Sigmoid colon (tissue), 3 donors: ENCODE measurements around the gene PPIAL4G.
"Not testable (repeated sequence)": the region's sequence is repeated elsewhere in the genome, so short reads cannot be mapped to it uniquely, and the experiment has no call there.

Experiments
- POLR2A ChIP-seq, 2 donors: fragments of 450-650 bp; IDR thresholded peaks; one replicate each; pipeline ENCODE4 v1.6.1; 2016; ENCODE audit warnings: antibody characterized with exemption in 2 of 2, mild to moderate bottlenecking in 2 of 2, moderate library complexity in 2 of 2
- TF ChIP-seq, protein P1 (sequence below), 4 experiments: fragments of 450-650 bp in 3 of 4; fragments of 200-600 bp in 1 of 4; IDR thresholded peaks; one replicate each; pipeline ENCODE4 v1.5.1; 2016 to 2019; ENCODE audit warnings: antibody characterized with exemption in 4 of 4, mild to moderate bottlenecking in 3 of 4, moderate library complexity in 2 of 4

DNA sequence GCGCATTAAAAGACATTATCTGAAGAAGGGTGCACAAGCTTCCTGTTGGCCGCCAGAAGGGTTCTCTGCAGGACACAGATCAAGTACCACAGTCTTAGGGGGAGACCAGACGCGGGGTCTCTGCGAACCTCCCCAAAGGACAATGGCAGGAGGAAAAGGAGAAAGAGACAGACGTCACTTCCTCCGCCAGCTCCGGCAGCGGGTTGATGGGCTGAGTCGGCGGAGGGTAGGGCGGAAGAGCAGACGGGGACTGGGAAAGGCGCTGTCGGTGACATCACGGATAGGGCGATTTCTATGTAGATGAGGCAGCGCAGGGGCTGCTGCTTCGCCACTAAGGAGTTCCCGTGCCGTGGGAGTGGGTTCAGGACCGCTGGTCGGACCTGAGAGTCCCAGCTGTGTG is 39.0 kb upstream of the PPIAL4G start:
- TF ChIP-seq, protein P1, sequence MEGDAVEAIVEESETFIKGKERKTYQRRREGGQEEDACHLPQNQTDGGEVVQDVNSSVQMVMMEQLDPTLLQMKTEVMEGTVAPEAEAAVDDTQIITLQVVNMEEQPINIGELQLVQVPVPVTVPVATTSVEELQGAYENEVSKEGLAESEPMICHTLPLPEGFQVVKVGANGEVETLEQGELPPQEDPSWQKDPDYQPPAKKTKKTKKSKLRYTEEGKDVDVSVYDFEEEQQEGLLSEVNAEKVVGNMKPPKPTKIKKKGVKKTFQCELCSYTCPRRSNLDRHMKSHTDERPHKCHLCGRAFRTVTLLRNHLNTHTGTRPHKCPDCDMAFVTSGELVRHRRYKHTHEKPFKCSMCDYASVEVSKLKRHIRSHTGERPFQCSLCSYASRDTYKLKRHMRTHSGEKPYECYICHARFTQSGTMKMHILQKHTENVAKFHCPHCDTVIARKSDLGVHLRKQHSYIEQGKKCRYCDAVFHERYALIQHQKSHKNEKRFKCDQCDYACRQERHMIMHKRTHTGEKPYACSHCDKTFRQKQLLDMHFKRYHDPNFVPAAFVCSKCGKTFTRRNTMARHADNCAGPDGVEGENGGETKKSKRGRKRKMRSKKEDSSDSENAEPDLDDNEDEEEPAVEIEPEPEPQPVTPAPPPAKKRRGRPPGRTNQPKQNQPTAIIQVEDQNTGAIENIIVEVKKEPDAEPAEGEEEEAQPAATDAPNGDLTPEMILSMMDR (IDR thresholded peaks at IDR 0.05): not testable (repeated sequence)
- TF ChIP-seq POLR2A (IDR thresholded peaks at IDR 0.05): not testable (repeated sequence)
